ENCODE measurements around the gene RIC3. TPM values are rescaled to one million over a fixed set of nuclear protein-coding genes. Genes with fewer than 3 reads are reported as not detected.

Gene RIC3
- total RNA-seq, 1 experiment from 2014 or later, result 23.7 TPM

GRCh38 chr11:8063324-8063723, 105.5 kb downstream of the RIC3 start:
- Histone ChIP-seq H2BK5ac (ENCODE audit: insufficient read length, low read length) (no peak overlapping the region), H3K4me2 (ENCODE audit: insufficient read depth, insufficient read length, low read length) (no peak overlapping the region), H3K79me1 (ENCODE audit: insufficient read depth, low read depth, low read length, poor library complexity, severe bottlenecking) (no peaks in the 10 kb centered on the region), H3K9ac (ENCODE audit: extremely low read depth, insufficient read length, low read length) (no peak overlapping the region), H3K27me3 (ENCODE audit: insufficient read depth, low read length) (no peaks in the 10 kb centered on the region), H4K20me1 (ENCODE audit: control insufficient read depth, insufficient read depth, insufficient read length) (no peaks in the 10 kb centered on the region), H4K91ac (ENCODE audit: insufficient read length, low read depth, low read length) (no peak overlapping the region), H2AK5ac (ENCODE audit: insufficient read length, low read length) (no peak overlapping the region), H4K5ac (ENCODE audit: insufficient read length, low read depth, low read length) (no peak overlapping the region), H3K23me2 (ENCODE audit: insufficient read length, low read depth, low read length, poor library complexity, severe bottlenecking) (no peaks in the 10 kb centered on the region), H2BK120ac (ENCODE audit: low read depth, low read length, poor library complexity, severe bottlenecking) (no peak overlapping the region), H2BK20ac (ENCODE audit: low read depth, low read length, poor library complexity, severe bottlenecking) (no peak overlapping the region), H3K9me3 (ENCODE audit: control insufficient read depth, low read depth, low read length) (no peaks in the 10 kb centered on the region), H3K4ac (ENCODE audit: low read depth, low read length) (no peak overlapping the region), H3K27ac (ENCODE audit: insufficient read length, low read depth, low read length) (no peak overlapping the region), H3K14ac (ENCODE audit: insufficient read depth, low read length) (no peak overlapping the region), H4K8ac (replicated peaks; ENCODE audit: insufficient read length, low read depth, low read length) (no peak overlapping the region), H3K18ac (ENCODE audit: insufficient read length, low read depth, low read length) (no peak overlapping the region), H2BK12ac (ENCODE audit: insufficient read length, low read depth, low read length) (no peak overlapping the region), H3K79me2 (ENCODE audit: insufficient read depth, low read length) (no peaks in the 10 kb centered on the region), H3K56ac (ENCODE audit: insufficient read length, low read depth, low read length) (no peak overlapping the region), H2AFZ (ENCODE audit: low read length) (no peak overlapping the region), H2BK15ac (ENCODE audit: low read depth, low read length) (no peak overlapping the region), H3T11ph (ENCODE audit: low read length) (no peak overlapping the region), H3K23ac (ENCODE audit: insufficient read length, low read depth, low read length) (no peak overlapping the region), H3K4me1 (ENCODE audit: insufficient read depth, low read length) (peaks cover 2% of the 10 kb centered on the region; the same call in 1 of the 2 replicates)
- Mint-ChIP-seq H3K9me3 (no peaks in the 10 kb centered on the region), H3K27ac (no peak overlapping the region; a peak in 1 of 7 replicates), H3K4me1 (peaks cover 10 to 27% of the 10 kb centered on the region in 2 experiments), H3K4me3 (no peak overlapping the region), H3K27me3 (ENCODE audit: low read depth) (peaks cover 14% of the 10 kb centered on the region), H3K36me3 (ENCODE audit: insufficient read depth in 1 of 3, low read depth in 3 of 3) (no peaks in the 10 kb centered on the region)
- DNase-seq, result no peak
- no CpG with 5 or more reads among the region's 7 CpGs for WGBS (ENCODE audit: extremely low coverage, insufficient read length, low lambda C conversion rate)
- TF ChIP-seq CTCF (conservative IDR thresholded peaks at IDR 0.05), result no peak

All from H9 (cell line).